Astrocyte (in vitro differentiated cells and primary cell): Measurements from ENCODE around the gene PJVK.

ENCODE experiments used
- CTCF ChIP-seq: IDR thresholded peaks from 2 replicates; pipeline ENCODE4 v1.5.1; 2011; ENCODE audit warnings: low read depth, mild to moderate bottlenecking, inconsistent platforms, low read length, moderate library complexity; ENCODE audit not compliant: insufficient read depth
- EZH2 ChIP-seq: IDR thresholded peaks from 2 replicates; pipeline ENCODE4 v1.6.1; 2012; ENCODE audit warnings: mild to moderate bottlenecking, low read length, inconsistent platforms; ENCODE audit not compliant: insufficient read depth

- no peak for TF ChIP-seq EZH2
- TF ChIP-seq CTCF, result no peak
Measured at GRCh38 chr2:178429336-178429735, 21.8 kb upstream of the PJVK start.
